Activated CD8-positive, alpha-beta T cell treated with anti-CD3 and anti-CD28 coated beads for 36 hours (primary cell): ENCODE results near the gene ALDH9A1. TPM values are rescaled to one million over a fixed set of nuclear protein-coding genes. Genes with fewer than 3 reads are reported as not detected.
A peak's percentile ranks its signal among the peaks of the same experiment; 100 is the strongest.
"Not testable (repeated sequence)": the region's sequence is repeated elsewhere in the genome, so short reads cannot be mapped to it uniquely, and the experiment has no call there.

Source experiments
- ATAC-seq: fragments of 200-7000 bp; cut with Tn5 transposase; one replicate; pipeline ENCODE4 v1.10.0; 2021; ENCODE audit warnings: mild to moderate bottlenecking, moderate library complexity
- CTCF ChIA-PET: fragments of 350-600 bp; sonication (Branson Sonifier 250); formaldehyde crosslinking; loops from one replicate; lab custom pipeline; 2021; ENCODE audit warnings: antibody characterized with exemption; lab: Charles Lee
- POLR2A ChIA-PET: fragments of 350-600 bp; sonication (Branson Sonifier 250); formaldehyde crosslinking; loops from one replicate; lab custom pipeline; 2021; ENCODE audit warnings: antibody characterized with exemption; lab: Charles Lee
- DNase-seq: peaks from one replicate; pipeline ENCODE4 v3.0.0-alpha.2; 2020
- H3K27ac Mint-ChIP-seq: one replicate; pipeline ENCODE4 v1.8.0; 2021; ENCODE audit warnings: mild to moderate bottlenecking, mixed read lengths
- H3K27me3 Mint-ChIP-seq: one replicate; pipeline ENCODE4 v1.8.0; 2021; ENCODE audit warnings: mixed read lengths
- H3K36me3 Mint-ChIP-seq: one replicate; pipeline ENCODE4 v1.8.0; 2021; ENCODE audit warnings: low read depth, mixed read lengths
- H3K4me1 Mint-ChIP-seq: one replicate; pipeline ENCODE4 v1.8.0; 2021; ENCODE audit warnings: low read depth, mixed read lengths
- H3K4me3 Mint-ChIP-seq: one replicate; pipeline ENCODE4 v1.8.0; 2021; ENCODE audit warnings: mild to moderate bottlenecking, moderate library complexity, mixed read lengths
- H3K9me3 Mint-ChIP-seq: one replicate; pipeline ENCODE4 v1.8.0; 2021; ENCODE audit warnings: mixed read lengths
- CTCF ChIP-seq: fragments of 200-600 bp; IDR thresholded peaks from one replicate; pipeline ENCODE4 v1.8.0; 2022; ENCODE audit warnings: antibody characterized with exemption, mild to moderate bottlenecking
- intact Hi-C: fragments of 100-400 bp; cut with micrococcal nuclease; formaldehyde crosslinking; loops from one replicate; pipeline ENCODE4 v1.10.0; 2022
- total RNA-seq, 2 experiments: library from RNA; stranded (reverse); gene quantifications; one replicate each; pipeline ENCODE4 v1.2.3, GENCODE V29; 2021

ALDH9A1 gene
- total RNA-seq, 2 experiments from 2014 or later, result 25.6 to 28.2 TPM

- H3K9me3 Mint-ChIP-seq, result no peaks in the 10 kb centered on the region
- ChIA-PET CTCF (interaction anchor here (1.3 to 2.1 kb wide), 2 partner anchors 111 to 212 kb away, joined by 4 to 6 read pairs; no protein-coding TSS in a partner anchor), POLR2A (no interaction called here)
- ATAC-seq, result no peak
- H3K27ac Mint-ChIP-seq, result no peak overlapping the region
- H3K27me3 Mint-ChIP-seq, result no peaks in the 10 kb centered on the region
- no peak for TF ChIP-seq CTCF
- H3K36me3 Mint-ChIP-seq, result no peaks in the 10 kb centered on the region
- no peak for DNase-seq
- H3K4me3 Mint-ChIP-seq, result no peak overlapping the region
- H3K4me1 Mint-ChIP-seq, result no peaks in the 10 kb centered on the region
- intact Hi-C loops, result no loop called here
Measured at GRCh38 chr1:165712764-165713163, 14.4 kb upstream of the ALDH9A1 start.

- no peak for DNase-seq
- intact Hi-C loops, result no loop called here
- ATAC-seq, result no peak
- Mint-ChIP-seq H3K4me3 (no peak overlapping the region), H3K27ac (no peak overlapping the region), H3K36me3 (no peaks in the 10 kb centered on the region), H3K9me3 (no peaks in the 10 kb centered on the region), H3K4me1 (no peaks in the 10 kb centered on the region), H3K27me3 (peaks cover 2% of the 10 kb centered on the region)
- ChIA-PET CTCF (interaction anchor here (0.7 kb wide), 1 partner anchor 16 kb away, joined by 3 read pairs; no protein-coding TSS in a partner anchor), POLR2A (no interaction called here)
- TF ChIP-seq CTCF, result no peak
Measured at GRCh38 chr1:165707984-165708706, 9.8 kb upstream of the ALDH9A1 start.

- Mint-ChIP-seq H3K27me3 (peaks cover 4% of the 10 kb centered on the region), H3K4me3 (no peak overlapping the region), H3K27ac (no peak overlapping the region), H3K4me1 (peaks cover 3% of the 10 kb centered on the region), H3K9me3 (no peaks in the 10 kb centered on the region), H3K36me3 (no peaks in the 10 kb centered on the region)
- CTCF ChIA-PET, result no interaction called here
- POLR2A ChIA-PET, result interaction anchor here (0.6 to 1.0 kb wide), 2 partner anchors 17 to 208 kb away, joined by 3 read pairs; no protein-coding TSS in a partner anchor
- no peak for TF ChIP-seq CTCF
- intact Hi-C loops, result no loop called here
- no peak for ATAC-seq
- DNase-seq, result no peak
Measured at GRCh38 chr1:165703648-165704047, 5.3 kb upstream of the ALDH9A1 start.

- H3K27me3 Mint-ChIP-seq, intact Hi-C loops, H3K4me1 Mint-ChIP-seq, CTCF ChIA-PET, H3K4me3 Mint-ChIP-seq, ATAC-seq, H3K27ac Mint-ChIP-seq, DNase-seq, H3K9me3 Mint-ChIP-seq, H3K36me3 Mint-ChIP-seq, POLR2A ChIA-PET: not testable (repeated sequence)
Measured at GRCh38 chr1:165701922-165702321, 3.6 kb upstream of the ALDH9A1 start.

GRCh38 chr1:165699577-165699976 is 1.2 kb upstream of the ALDH9A1 start:
- Mint-ChIP-seq H3K36me3 (peaks cover 5% of the 10 kb centered on the region), H3K4me3 (peak overlapping the region; percentile 7), H3K27me3 (peaks cover 2% of the 10 kb centered on the region), H3K27ac (no peak overlapping the region), H3K4me1 (peaks cover 19% of the 10 kb centered on the region), H3K9me3 (no peaks in the 10 kb centered on the region)
- POLR2A ChIA-PET, result interaction anchor here (2.0 kb wide), 1 partner anchor 129 kb away, joined by 6 read pairs; no protein-coding TSS in a partner anchor
- DNase-seq (no peak), ATAC-seq (no peak)
- no peak for TF ChIP-seq CTCF
- intact Hi-C loops, result loop anchor here (2.0 kb wide), 1 partner anchor 69 kb away; the partner anchor contains the start of gene MGST3
- CTCF ChIA-PET, result interaction anchor here (0.9 to 2.4 kb wide), 2 partner anchors 100 to 107 kb away, joined by 3 to 8 read pairs; no protein-coding TSS in a partner anchor
